Medulla oblongata (tissue), 1 donor: ENCODE data around the gene PPIP5K1.
A peak's percentile ranks its signal among the peaks of the same experiment; 100 is the strongest.
"Not testable (repeated sequence)": the region's sequence is repeated elsewhere in the genome, so short reads cannot be mapped to it uniquely, and the experiment has no call there.

Experiments
- DNase-seq: peaks from one replicate; pipeline ENCODE4 v3.0.0-alpha.2; 2015; ENCODE audit errors: extremely low spot score

The PPIP5K1 gene

GRCh38 chr15:43545426-43545825 lies 44.6 kb downstream of the PPIP5K1 start:
- no peak for DNase-seq

GRCh38 chr15:43544266-43544665 lies 45.7 kb downstream of the PPIP5K1 start:
- DNase-seq = no peak

DNA sequence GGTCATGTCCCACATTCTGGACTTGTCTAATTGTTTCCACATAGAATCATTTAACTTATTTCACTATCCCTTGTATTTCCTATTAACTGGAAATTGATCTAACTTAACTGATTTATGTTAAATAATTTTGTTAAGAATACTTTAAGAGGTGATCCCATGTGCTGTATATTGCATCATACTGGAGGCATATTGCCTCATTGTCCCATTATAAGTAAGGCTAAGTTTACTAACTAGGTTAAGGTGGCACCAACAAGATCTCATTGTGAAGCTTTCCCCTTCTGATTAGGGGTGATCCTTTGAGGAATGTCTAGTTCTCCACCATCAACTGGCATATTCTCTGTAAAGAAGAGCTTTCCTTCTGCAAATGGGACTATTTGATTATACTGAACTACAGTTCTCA lies 48.2 kb downstream of the PPIP5K1 start:
- no peak for DNase-seq

DNA sequence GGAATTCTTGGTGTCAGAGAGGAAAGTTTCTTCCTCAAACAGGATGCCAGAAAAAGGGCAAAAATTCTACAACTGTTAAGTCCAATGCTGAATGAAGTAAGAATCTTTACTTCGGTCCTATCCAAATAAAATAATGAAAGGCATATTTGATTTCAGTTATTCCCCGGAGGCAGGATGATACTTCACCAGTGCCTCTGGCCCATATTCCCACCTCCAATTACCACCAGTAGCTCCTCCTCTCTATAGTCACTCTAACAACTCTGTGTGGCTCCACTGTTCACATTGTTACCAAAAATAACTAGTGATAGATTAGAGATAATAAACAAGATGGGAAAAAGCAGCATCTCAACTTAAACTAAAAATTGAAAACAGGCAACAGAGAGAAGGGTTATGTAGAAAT lies 51.9 kb downstream of the PPIP5K1 start:
- DNase-seq = no peak

- no peak for DNase-seq
These were observed 55.1 kb downstream of the PPIP5K1 start for GRCh38 chr15:43534897-43535296.

DNA sequence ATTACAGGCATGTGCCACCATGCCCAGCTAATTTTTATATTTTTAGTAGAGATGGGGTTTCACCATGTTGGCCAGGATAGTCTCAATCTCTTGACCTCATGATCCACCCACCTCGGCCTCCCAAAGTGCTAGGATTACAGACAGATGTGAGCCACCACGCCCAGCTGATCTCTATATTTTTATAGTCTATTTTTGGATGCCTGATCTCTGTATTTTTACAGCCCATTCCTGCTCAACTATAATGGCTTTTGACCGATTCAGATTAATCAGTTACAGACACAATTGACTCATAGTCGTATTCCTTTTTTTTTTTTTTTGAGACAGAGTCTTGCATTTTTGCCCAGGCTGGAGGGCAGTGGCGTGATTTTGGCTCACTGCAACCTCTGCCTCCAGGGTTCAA lies 57.2 kb downstream of the PPIP5K1 start:
- not testable (repeated sequence) for DNase-seq

DNA sequence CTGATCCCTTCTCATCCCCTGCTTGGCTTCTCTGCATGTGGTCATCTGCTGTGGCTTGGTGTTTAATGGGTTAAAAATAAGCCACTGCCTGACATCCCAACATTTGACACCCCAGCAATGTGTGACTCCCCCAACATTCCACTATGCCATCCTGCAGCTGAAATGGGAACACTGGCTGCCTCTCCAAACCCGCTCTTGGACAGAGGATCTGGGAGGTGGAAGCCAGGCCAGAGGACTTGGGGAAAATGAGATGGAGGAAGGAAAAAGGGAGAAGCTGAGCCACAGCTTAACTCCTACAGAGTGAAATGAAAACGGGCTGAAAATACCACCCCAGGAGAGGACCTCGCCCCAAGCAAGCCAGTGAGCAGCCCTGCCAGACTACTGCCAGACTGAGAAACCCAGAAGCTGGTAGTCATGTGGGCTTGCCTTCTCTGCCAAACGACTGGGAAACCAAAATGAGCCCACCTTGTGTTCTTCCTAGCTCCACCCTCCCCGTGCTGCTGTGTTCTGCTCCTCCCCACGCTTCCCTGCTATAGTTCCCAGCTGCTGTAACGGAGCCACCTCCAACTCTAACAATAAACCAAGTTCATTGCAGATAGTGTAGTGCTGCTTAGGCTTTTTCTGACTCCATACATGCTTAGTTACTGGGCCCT lies 58.9 kb downstream of the PPIP5K1 start:
- DNase-seq = peak; percentile 37

DNA sequence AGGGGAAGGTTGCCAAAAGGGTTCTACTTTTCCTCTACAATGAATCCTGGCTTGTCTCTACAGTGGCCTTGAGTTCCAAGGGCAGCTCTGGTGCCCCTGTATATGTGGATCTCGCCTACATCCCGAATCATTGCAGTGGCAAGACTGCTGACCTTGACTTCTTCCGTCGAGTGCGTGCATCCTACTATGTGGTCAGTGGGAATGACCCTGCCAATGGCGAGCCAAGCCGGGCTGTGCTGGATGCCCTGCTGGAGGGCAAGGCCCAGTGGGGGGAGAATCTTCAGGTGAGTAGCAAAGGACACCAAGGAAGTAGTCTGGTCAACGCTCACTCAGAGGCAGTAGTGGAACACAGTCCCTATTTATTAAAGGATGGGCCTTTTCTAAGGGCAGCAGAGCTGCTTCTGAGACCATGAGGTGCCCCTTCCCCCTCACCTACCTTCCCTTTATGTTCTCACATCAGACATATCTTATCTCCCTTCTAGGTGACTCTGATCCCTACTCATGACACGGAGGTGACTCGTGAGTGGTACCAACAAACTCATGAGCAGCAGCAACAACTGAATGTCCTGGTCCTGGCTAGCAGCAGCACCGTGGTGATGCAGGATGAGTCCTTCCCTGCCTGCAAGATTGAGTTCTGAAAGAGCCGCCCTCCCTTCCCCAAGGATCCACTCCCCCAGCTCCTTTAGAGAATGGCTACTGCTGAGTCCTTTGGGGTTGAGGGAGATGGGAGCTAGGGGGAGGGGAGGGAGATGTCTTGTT lies 60.2 kb downstream of the PPIP5K1 start:
- no peak for DNase-seq

- no peak for DNase-seq
These were observed 60.9 kb downstream of the PPIP5K1 start for GRCh38 chr15:43529141-43529540.

DNA sequence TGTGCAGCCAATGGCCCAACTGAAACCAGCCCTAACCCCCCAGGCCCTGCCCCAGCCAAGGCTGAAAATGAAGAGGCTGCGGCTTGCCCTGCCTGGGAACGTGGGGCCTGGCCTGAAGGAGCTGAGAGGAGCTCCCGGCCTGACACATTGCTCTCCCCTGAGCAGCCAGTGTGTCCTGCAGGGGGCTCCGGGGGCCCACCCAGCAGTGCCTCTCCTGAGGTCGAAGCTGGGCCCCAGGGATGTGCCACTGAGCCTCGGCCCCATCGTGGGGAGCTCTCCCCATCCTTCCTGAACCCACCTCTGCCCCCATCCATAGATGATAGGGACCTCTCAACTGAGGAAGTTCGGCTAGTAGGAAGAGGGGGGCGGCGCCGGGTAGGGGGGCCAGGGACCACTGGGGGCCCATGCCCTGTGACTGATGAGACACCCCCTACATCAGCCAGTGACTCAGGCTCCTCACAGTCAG lies 61.4 kb downstream of the PPIP5K1 start:
- no peak for DNase-seq

DNA sequence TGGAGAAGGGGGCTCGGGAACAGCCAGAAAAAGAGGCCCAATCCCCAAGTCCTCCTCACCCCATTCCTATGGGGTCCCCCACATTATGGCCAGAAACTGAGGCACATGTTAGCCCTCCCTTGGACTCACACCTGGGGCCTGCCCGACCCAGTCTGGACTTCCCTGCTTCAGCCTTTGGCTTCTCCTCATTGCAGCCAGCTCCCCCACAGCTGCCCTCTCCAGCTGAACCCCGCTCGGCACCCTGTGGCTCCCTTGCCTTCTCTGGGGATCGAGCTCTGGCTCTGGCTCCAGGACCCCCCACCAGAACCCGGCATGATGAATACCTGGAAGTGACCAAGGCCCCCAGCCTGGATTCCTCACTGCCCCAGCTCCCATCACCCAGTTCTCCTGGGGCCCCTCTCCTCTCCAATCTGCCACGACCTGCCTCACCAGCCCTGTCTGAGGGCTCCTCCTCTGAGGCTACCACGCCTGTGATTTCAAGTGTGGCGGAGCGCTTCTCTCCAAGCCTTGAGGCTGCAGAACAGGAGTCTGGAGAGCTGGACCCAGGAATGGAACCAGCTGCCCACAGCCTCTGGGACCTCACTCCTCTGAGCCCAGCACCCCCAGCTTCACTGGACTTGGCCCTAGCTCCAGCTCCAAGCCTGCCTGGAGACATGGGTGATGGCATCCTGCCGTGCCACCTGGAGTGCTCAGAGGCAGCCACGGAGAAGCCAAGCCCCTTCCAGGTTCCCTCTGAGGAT lies 62.0 kb downstream of the PPIP5K1 start:
- DNase-seq = no peak

DNA sequence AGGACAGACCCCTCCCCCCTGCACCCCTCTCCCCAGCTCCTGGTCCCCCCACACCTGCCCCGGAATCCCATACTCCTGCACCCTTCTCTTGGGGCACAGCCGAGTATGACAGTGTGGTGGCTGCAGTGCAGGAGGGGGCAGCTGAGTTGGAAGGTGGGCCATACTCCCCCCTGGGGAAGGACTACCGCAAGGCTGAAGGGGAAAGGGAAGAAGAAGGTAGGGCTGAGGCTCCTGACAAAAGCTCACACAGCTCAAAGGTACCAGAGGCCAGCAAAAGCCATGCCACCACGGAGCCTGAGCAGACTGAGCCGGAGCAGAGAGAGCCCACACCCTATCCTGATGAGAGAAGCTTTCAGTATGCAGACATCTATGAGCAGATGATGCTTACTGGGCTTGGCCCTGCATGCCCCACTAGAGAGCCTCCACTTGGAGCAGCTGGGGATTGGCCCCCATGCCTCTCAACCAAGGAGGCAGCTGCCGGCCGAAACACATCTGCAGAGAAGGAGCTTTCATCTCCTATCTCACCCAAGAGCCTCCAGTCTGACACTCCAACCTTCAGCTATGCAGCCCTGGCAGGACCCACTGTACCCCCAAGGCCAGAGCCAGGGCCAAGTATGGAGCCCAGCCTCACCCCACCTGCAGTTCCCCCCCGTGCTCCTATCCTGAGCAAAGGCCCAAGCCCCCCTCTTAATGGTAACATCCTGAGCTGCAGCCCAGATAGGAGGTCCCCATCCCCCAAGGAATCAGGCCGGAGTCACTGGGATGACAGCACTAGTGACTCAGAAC lies 62.8 kb downstream of the PPIP5K1 start:
- DNase-seq = no peak

DNA sequence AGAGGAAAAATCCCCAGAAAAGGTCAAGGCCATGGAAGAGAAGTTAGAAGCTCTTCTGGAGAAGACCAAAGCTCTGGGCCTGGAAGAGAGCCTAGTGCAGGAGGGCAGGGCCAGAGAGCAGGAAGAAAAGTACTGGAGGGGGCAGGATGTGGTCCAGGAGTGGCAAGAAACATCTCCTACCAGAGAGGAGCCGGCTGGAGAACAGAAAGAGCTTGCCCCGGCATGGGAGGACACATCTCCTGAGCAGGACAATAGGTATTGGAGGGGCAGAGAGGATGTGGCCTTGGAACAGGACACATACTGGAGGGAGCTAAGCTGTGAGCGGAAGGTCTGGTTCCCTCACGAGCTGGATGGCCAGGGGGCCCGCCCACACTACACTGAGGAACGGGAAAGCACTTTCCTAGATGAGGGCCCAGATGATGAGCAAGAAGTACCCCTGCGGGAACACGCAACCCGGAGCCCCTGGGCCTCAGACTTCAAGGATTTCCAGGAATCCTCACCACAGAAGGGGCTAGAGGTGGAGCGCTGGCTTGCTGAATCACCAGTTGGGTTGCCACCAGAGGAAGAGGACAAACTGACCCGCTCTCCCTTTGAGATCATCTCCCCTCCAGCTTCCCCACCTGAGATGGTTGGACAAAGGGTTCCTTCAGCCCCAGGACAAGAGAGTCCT lies 63.6 kb downstream of the PPIP5K1 start:
- no peak for DNase-seq

GRCh38 chr15:43525131-43525530 lies 64.9 kb downstream of the PPIP5K1 start:
- no peak for DNase-seq

DNA sequence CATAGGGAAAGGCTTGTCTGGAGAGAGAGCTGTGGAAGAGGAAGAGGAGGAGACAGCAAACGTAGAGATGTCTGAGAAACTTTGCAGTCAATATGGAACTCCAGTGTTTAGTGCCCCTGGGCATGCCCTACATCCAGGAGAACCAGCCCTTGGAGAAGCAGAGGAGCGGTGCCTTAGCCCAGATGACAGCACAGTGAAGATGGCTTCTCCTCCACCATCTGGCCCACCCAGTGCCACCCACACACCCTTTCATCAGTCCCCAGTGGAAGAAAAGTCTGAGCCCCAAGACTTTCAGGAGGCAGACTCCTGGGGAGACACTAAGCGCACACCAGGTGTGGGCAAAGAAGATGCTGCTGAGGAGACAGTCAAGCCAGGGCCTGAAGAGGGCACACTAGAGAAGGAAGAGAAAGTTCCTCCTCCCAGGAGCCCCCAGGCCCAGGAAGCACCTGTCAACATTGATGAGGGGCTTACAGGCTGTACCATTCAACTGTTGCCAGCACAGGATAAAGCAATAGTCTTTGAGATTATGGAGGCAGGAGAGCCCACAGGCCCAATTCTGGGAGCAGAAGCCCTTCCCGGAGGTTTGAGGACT lies 65.7 kb downstream of the PPIP5K1 start:
- DNase-seq = no peak

GRCh38 chr15:43523646-43524045 lies 66.4 kb downstream of the PPIP5K1 start:
- DNase-seq = no peak

DNA sequence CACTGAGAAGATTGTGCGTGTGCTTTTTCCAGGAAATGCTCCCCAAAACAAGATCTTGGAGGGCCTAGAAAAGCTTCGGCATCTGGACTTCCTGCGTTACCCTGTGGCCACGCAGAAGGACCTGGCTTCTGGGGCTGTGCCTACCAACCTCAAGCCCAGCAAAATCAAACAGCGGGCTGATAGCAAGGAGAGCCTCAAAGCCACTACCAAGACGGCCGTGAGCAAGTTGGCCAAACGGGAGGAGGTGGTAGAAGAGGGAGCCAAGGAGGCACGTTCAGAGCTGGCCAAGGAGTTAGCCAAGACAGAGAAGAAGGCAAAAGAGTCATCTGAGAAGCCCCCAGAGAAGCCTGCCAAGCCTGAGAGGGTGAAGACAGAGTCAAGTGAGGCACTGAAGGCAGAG lies 67.8 kb downstream of the PPIP5K1 start:
- no peak for DNase-seq

GRCh38 chr15:43521419-43521818 lies 68.6 kb downstream of the PPIP5K1 start:
- DNase-seq = no peak

- DNase-seq = no peak
These were observed 69.9 kb downstream of the PPIP5K1 start for GRCh38 chr15:43520138-43520537.

DNA sequence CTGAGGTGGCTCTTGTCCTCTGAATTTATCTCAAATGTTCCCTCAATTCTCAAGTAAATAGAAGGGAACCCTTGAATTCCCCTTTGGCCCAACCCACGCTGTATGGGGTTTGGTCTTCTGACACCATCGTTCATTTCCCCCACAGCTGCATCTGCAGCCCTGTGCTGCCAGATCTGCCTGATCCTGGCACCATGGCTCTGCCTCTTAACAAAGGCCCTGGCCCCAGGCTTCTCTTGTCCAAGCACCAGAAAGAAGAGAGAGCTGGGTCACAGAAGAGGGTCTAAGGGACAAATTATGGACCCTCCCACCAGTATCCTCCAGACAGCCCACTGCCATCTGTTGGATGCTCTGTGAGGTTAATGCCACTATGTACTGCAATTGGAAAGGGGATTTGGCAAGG lies 70.8 kb downstream of the PPIP5K1 start:
- DNase-seq = peak; percentile 71

DNA sequence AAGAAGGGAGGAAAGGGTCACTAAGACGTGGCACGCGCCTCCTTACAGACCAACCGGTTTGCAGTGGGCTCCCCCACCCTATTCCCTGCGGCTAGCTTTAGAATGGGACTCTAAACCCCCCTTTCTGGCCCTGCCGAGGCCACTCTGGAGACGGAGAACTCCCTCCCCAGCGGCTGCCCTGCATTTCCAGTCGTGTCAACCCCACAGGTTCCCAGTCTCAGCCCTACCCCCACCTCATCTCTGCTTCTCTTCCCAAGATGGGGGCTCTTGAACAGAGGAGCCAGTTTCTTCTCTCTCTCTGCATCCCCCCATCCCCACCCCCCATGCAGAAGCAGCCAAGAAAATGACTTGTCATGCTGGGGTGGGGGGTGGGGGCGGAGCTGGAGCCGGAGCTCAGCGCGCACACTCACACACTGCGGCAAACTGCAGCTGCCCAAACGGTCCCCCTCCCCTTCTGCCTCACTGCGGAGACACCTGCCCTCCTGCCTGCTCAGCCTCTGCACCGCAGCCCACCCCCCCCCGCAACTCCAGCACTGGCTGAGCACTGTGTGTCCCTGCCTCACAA lies 71.7 kb downstream of the PPIP5K1 start:
- DNase-seq = peak; percentile 83
